Right renal pelvis (tissue), 4 donors: Measurements from ENCODE around the gene STXBP2. TPM values are rescaled to one million over a fixed set of nuclear protein-coding genes. Genes with fewer than 3 reads are reported as not detected.

ENCODE experiments used
- DNase-seq, 4 donors: peaks; one replicate each; pipeline ENCODE4 v3.0.0-alpha.2; 2013; ENCODE audit warnings: low read depth in 4 of 4, low spot score in 3 of 4, missing footprints in 1 of 4
- polyA plus RNA-seq, 4 donors: library from polyadenylated mRNA; unstranded; fragments of 120-200 nt; gene quantifications; one replicate each; pipeline ENCODE4 v1.2.1, GENCODE V29; 2013; ENCODE audit not compliant: insufficient read length in 4 of 4

STXBP2 gene
- polyA plus RNA-seq, 4 donors = 54.9 to 68.0 (median 66.3) TPM

DNA sequence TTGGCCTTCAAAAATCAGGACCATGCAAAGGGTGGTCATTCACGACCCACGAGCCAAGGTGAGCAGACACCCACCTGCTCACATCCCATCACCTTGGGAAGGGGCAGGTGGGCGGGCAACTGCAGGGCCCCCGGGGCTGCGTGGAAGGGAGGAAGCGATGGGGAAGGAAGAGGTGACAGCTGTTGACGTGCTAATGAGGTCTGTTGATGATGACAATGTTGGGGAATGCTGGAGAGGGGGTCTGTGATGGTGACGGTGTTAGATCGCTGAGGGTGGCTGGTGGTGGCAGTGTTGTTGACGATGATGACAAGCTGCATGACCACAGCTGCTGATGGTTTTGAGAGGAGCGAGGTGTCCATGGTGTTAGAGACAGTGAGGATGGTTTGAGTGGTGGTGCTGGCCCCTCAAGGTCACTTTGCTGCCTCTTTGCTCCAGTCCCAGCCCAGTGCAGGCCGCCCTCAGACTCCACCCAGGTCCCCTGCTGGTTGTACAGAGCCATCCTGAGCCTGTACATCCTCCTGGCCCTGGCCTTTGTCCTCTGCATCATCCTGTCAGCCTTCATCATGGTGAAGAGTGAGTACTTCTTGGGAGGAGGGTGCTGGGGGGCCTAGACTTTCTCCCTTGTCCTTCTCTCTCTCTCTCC is 40.9 kb downstream of the STXBP2 start:
- no peak for DNase-seq

DNA sequence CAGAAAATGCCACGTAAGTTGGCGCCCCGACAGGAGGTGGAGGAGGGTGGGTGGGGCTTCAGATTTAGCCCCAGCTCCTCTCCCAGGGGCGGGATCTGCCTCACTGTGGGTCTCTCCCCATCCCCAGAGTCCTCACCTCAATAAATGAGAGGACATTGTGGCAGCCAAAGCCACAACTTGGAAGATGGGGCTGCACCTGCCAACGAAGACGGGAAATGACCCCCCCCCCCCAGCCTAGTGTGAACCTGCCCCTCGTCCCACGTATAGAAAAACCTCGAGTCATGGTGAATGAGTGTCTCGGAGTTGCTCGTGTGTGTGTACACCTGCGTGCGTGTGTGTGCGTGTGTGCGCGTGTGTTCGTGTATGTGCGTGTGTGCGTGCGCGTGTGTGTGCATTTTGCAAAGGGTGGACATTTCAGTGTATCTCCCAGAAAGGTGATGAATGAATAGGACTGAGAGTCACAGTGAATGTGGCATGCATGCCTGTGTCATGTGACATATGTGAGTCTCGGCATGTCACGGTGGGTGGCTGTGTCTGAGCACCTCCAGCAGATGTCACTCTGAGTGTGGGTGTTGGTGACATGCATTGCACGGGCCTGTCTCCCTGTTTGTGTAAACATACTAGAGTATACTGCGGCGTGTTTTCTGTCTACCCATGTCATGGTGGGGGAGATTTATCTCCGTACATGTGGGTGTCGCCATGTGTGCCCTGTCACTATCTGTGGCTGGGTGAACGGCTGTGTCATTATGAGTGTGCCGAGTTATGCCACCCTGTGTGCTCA is 42.3 kb downstream of the STXBP2 start:
- DNase-seq = no peak

DNA sequence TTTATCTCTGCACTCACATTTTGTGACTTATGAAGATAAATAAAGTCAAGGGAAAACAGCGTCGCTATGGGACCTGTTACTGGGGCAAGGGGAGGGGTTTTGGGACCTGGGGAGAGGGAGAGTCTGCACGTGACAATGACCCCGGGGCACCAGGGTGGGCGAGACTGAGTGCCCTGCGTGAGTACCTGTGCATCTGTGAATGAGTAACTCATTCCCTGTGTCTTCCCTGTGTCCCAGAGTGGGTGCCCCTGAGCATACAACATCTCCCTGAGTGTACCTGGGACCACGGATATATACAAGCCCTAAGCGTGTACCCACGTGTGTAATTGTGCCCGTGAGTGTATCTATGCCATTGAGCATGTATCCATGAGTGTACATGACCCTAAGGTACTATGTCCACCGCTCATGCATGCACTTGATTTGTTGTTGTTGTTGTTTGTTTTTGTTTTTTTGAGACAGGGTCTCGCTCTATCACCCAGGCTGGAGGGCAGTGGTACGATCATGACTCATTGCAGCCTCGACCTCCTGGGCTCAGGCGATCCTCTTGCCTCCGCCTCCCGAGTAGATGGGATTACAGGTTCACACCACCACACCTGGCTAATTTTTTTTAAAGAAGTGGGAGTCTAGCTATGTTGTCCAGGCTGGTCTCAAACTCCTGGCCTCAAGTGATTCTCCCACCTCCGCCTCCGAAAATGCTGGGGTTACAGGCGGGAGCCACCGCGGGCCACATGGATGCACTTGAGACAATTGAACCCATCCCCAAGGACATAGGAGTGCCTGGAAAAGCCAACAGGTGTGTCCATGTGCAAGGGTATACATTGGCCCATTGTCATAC is 43.1 kb downstream of the STXBP2 start:
- no peak for DNase-seq

DNA sequence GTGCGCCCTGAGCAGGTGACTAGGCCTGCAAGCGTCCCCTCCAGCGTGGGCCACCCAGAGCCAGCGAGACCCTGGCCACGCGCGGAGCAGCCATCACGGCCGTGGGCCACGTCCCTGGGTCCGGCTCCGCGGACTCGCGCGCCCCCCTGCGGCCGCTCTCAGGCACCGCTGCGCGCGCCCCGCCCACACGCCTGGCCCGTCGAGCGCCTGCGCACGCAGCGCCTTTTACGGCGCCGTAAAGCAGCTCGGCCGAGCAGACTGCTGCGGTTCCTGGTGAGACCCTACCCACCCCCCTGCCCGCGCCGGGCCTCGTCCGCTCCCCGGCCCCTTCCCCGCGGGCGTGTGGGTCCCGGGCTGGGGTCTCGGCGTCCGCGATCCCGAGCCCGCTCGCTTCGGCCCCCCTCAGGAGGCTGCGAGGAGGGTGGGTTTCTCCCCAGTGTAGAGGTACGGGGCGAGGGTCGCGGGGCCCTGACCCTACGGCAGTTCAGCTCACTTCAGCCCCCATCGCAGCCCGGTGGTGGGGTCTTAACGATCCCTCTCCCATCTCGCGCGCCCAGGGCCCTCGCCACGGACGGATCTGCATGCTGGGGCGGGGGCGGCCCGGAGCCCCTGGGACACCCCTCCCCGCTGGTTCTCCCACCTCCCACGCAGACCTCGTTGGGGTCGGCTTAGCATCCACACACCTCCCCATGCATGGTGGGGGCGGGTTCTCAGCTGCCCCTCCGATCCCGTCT is 43.9 kb downstream of the STXBP2 start, which contains the start of gene TRAPPC5:
TSS of gene TRAPPC5 (plus strand) at position 228 of the 734 bp plus-strand sequence. CDS start 1,421 bp downstream, outside the sequence.
- peak; percentile 74 to 82 (median 80) for DNase-seq

DNA sequence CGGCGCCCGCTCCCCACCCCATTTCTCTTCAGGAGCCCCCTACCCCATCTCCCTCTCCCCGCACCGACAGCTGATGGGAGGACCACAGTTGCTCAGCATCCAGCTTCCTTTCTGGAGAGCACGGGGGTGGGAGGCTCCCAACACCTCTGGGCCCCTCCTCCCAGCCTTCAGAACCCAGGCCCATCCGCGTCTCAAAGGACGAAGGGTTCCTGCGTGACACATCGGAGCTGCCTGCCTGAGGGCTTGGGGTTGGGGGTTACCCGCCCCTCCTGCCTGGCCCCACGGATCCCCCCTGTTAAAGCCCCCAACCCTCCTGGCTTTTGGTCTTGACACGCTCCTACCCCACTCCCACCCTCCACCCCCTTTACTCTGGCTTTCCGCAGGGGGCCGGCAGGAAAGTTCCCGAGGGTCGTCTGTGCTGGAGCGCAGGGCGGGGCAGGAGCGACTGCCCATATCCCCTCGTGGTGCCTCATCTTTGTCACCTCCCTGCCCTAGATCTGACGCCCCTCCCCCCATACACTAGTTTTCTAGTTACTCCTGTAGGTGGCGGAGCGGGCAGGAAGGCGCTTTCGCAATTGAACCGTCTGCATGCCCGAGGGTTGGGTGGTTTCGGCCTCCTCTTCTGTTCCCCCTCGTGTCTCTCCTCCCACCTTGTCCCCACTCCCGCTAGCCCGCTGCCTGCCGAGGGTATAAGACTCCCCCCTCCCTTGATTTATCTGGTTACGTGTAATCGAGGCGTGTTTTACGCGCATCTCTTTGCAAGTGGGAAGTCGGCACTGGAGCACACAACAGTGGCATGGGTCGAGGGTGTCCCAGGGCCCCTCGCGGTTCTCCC is 44.6 kb downstream of the STXBP2 start:
- peak; percentile 52 to 65 (median 59) for DNase-seq

DNA sequence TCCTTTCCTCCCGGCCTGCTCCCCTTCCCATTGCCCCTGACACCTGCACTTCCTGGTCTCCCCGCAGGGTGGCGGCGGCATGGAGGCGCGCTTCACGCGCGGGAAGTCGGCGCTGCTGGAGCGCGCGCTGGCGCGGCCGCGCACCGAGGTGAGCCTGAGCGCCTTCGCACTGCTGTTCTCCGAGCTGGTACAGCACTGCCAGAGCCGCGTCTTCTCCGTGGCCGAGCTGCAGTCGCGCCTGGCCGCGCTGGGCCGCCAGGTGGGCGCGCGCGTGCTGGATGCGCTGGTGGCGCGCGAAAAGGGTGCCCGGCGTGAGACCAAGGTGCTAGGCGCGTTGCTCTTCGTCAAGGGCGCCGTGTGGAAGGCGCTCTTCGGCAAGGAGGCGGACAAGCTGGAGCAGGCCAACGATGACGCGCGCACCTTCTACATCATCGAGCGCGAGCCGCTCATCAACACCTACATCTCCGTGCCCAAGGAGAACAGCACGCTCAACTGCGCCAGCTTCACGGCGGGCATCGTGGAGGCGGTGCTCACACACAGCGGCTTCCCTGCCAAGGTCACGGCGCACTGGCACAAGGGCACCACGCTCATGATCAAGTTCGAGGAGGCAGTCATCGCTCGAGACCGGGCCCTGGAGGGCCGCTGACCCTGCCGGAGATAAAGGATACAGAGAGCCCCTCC is 45.4 kb downstream of the STXBP2 start:
- no peak for DNase-seq

DNA sequence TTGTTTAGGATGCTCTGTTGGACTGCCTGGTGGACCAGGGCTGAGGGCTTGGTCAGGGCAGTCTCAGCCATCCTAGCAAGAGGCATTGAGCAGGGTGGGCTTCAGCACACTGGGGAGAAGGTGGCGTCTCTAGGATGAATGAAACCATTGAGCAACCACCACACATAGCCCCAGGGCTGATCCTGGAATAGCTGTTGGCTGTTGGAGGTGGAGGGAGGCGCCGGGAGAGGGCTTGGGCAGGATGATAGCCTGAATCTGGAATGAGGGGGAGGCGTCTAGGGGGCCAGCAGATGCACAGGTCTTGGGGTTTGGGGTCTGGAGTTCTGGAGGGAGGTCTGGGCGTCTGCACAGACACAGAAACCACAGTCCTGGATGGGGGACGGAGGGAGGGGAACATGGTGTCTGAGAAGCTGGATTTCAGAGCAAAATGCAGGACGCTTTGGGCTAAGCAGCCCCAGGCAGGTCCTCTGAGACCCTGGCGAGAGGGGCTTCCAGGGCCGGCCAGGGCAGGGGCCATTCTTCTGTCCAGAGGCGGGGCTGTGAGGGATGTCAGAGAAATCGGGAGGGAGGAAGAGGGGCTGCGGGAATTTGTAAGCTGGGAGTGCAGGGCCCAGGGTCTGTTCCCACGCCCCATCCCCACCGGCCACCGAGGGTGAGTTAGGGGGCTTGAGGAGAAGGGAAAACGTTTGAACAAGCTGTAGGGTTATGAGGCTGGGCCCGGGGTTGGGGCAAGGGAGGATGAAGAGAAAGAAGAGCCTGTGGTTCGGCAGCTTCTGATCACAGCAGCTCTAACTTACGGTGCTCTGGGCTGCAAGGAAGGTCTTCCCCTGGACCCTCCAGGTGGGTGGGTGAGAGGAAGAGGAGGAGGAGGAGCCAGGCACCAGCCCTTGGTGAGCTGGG is 48.9 kb downstream of the STXBP2 start:
- DNase-seq = no peak

DNA sequence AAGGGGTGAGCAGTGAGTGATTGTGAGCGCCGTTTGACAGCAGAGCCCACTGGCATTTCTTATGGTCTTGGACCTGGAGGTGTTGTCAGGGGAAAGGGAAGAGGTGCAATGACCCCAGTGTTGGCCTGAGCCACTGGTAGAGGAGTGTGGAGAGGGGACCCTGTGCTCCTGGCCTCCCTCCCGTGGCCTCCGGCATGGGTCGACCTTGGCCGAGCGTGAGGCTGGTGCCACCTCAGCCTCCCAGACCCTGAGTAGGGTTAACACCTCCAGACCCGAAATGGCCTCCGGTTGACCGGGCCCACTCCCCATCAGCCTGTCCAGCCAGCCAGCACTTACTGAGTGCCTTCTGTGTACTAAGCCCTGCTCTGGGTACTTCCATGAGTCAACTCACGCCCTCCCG is 50.3 kb downstream of the STXBP2 start:
- DNase-seq = no peak

DNA sequence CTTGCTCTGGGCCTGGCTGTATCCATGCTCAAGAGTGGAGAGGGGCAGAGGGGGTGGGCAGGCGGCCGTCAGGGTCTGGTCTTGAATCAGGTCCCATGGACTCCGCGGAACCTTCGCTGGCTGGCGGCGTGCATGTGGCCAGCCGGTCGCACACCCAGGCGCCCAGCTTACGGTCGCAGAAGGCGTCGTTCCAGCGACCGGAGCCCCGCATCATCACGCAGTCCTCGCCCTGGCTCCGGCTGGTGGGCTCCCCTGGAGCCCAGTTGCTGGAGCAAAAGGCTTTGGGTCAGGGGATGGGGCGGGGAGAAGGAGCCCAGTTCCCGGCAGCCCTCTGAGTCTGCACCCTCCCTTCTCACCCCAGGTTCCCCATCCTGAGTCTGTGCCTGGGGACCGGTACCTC is 52.3 kb downstream of the STXBP2 start:
- no peak for DNase-seq

DNA sequence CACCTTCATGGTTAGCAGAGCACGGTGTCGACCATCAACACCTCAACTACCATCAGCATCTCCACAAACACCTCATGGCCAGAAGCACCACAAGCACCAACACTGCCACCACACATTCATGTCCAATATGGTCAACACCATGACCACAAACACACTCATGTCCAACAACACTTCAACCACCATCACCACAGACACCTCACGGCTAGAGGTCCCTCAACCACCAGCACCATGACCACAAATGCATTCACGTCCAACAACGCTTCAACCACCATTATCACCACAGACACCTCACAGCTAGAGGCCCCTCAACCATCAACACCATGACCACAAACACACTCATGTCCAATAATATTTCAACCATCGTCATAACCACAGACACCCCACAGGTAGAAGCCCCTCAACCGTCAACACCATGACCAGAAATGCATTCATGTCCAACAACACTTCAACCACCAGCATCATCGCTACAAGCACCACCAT is 53.9 kb downstream of the STXBP2 start:
- no peak for DNase-seq

DNA sequence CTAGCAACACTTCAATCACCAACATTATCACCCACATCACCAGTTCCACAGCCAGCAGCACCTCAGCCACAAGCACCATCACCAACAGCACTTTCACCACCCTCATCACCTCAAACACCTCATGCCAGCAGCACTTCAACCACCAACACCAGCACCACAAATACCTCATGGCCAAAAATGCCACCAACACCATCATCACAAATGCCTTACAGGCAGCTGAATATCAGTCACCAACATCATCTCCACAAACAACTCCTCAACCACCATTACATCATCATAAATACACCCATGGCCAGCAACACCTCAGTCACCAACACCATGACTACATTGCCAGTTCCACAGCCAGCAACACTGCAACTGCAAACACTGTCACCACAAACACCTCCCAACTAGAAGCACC is 54.6 kb downstream of the STXBP2 start:
- no peak for DNase-seq

DNA sequence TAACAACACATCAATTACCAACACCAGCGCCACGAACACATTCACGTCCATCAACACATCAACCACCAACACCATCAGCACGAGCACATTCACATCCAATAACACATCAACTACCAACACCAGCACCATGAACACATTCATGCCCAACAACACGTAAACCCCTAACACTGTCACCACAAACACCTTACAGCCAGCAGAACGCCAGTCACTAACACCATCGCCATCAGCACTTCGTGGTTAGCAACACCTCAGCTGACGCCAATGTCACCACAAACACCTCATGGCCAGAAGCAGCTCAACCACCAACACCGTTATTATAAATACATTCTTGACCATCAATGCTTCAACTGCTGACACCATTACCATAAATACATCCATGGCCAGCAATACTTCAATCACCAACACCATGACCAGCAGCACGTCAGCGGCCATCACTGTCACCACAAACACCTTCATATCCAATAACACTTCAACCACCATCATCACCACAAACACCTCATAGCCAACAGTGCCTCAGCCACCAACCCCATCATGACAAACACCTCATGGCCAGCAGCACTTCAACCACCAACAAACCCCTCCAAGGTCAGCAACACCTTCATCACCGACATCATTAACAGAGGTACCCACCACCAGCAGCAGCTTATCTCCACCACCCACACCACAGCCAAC is 55.6 kb downstream of the STXBP2 start:
- no peak for DNase-seq

DNA sequence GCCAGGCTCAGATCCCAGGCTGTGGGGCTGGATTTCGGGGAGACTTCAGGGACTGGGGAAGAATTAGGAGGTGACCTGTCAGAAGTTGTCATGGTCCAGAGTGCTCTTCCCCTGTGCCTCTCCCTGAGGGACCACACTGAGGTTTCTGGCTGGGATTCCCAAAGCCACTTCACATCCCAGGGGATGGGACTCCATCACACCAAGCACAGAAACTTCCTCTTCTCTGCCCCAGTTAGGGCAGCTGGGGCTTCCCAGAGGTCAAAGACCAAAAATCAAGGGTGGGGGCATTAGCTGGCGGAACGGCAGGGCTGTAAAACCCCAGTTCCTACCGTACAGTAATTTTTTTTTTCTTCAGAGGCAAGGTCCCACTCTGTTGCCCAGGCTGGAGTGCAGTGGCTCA is 57.6 kb downstream of the STXBP2 start:
- no peak for DNase-seq
